HG03103 (cell line): ENCODE data around the gene CD164L2.
"Not testable (repeated sequence)": the region's sequence is repeated elsewhere in the genome, so short reads cannot be mapped to it uniquely, and the experiment has no call there.

Source experiments
- ATAC-seq: cut with Tn5 transposase; IDR thresholded peaks from one replicate; pipeline ENCODE4 v1.9.1; 2021; ENCODE audit warnings: low read depth; ENCODE audit not compliant: unreplicated experiment

CD164L2 gene

GRCh38 chr1:27391511-27392095, 8.5 kb upstream of the CD164L2 start:
- ATAC-seq = no peak

- no peak for ATAC-seq
Measured at GRCh38 chr1:27388337-27389005, 5.3 kb upstream of the CD164L2 start.

DNA sequence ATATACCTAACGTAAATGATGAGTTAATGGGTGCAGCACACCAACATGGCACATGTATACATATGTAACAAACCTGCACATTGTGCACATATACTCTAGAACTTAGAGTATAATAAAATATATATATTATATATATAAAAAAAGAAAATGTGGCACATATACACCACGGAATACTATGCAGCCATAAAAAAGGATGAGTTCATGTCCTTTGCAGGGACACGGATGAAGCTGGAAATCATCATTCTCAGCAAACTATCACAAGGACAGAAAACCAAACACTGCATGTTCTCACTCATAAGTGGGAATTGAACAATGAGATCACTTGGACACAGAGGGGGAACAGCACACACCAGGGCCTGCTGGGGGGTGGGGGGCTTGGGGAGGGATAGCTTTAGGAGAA, 1.7 kb upstream of the CD164L2 start:
- ATAC-seq = not testable (repeated sequence)

GRCh38 chr1:27383661-27384060, 528 bp upstream of the CD164L2 start:
- no peak for ATAC-seq

GRCh38 chr1:27381969-27382762, 967 bp downstream of the CD164L2 start:
- no peak for ATAC-seq

GRCh38 chr1:27380766-27381733, 2.1 kb downstream of the CD164L2 start:
- no peak for ATAC-seq

DNA sequence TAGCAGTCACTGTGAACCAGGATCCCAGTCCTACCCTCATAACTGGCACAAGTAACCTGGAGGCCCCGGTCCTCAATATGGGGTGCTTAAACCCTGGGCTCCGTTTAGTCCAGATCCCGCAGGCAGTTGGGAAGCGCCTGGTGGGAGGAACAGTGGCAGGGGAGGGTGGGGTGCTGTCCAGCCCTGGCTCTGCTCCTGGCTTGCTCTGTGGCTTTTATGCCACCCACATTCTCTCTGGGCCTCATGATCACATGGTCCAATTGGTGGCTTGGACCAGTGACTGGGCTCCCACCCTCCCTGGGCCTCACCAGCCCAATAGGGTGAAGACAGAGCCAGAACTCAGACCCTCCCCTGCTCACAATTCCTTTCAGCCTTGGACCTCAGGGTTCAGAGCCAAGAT, 2.9 kb downstream of the CD164L2 start:
- no peak for ATAC-seq

DNA sequence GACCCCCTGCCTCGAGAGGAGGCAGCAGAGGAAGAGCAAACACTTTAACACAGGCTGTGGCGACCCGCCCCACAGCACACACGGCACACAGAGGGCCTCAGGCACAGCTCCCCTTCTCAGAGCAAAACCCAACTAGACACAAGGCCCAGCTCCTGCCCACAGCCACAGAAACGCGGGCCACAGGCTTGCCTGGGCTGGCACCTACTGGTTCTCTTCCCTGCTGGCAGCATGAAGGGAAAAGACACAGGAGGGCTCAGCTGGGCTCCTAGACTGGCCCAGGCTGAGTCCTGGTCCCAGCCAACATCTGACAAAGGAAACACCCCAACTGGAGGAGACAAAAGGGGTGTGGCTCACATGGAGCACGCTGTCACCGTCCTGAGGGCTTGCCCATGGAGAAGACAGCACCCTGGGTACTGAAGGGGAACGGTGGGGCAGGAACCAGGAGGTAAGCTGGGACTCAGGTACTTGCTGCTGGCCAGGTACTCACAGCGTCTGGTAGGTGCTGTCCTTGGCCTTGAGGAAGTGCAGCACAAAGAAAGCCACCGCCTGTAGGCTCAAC, 3.5 kb downstream of the CD164L2 start:
- no peak for ATAC-seq

DNA sequence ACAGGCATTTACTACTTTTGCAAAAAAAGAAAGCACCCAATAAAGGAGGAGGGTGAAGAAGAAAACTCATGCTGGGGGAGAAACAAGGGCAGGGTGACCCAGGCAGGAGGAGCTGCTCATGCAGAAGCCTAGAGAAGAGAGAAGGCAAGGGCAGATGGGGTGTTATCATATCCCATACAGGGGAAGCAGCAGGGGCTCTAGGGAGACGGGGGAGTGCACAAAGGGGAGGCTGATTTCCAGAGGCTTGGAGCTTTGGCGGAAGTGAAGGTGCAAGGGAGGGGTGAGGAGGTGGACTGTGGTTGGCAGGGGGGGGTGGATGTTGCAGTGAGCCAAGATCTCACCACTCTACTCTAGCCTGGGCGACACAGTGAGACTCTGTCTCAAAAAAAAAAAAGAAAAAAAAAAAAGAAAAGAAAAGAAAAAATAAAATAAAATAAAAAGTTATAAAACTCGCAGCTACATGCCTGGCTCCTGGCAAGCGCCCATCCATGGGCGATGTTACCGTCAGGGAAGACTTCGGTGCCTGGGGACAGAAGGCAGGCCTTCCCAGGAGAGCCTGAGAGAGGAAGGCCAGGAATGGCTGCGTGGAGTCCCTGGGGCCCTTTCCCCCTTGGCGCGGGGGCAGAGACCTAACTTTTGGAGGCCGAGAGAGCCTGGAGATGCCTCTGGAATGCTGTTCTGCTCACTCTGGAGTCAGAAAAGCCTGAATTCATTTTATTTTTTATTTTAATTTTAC, 5.2 kb downstream of the CD164L2 start:
- ATAC-seq = no peak

GRCh38 chr1:27374362-27375086, 8.6 kb downstream of the CD164L2 start, which contains the start of gene FCN3:
TSS of gene FCN3 (minus strand) at chr1:27374824. CDS start at chr1:27374818, 6 bp downstream.
- ATAC-seq = no peak

- no peak for ATAC-seq
Measured at GRCh38 chr1:27372808-27373690, 10.1 kb downstream of the CD164L2 start.

DNA sequence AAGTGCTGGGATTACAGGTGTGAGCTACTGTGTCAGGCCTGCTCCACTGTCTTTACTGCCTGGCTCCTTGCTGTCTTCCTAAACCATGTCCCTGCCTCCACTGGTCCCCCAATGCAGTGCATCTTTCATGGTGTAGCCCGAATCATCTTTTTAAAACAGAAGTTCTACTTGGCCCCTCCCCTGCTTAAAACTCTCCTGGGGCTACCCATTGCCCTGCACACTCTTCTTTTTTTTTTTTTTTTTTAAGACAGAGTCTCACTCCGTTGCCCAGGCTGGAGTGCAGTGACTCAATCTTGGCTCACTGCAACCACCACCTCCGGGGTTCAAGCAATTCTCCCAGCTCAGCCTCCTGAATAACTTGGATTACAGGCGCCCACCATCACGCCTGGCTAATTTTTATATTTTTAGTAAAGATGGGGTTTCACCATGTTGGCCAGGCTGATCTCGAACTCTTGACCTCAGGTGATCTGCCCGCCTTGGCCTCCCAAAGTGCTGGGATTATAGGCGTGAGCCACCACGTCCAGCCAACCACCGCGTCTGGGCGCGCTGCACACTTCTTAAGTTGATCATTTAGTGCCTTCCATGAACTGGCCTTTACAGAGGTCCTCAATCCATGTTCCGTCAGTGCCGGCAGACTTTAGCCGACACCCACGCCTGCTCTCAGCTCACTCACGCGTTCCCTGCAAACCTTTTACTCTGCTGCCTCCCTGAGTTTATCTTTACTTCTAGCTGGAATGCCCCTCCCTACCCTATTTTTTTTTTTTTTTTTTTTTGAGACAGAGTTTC, 10.9 kb downstream of the CD164L2 start:
- ATAC-seq = no peak

- no peak for ATAC-seq
Measured at GRCh38 chr1:27368869-27369582, 14.1 kb downstream of the CD164L2 start.

GRCh38 chr1:27367160-27367650, 15.9 kb downstream of the CD164L2 start:
- ATAC-seq = no peak

- no peak for ATAC-seq
Measured at GRCh38 chr1:27366411-27367159, 16.5 kb downstream of the CD164L2 start, which contains the start of gene MAP3K6. TSS of gene MAP3K6 (minus strand) at chr1:27366961. CDS start at chr1:27366597, 364 bp downstream.

DNA sequence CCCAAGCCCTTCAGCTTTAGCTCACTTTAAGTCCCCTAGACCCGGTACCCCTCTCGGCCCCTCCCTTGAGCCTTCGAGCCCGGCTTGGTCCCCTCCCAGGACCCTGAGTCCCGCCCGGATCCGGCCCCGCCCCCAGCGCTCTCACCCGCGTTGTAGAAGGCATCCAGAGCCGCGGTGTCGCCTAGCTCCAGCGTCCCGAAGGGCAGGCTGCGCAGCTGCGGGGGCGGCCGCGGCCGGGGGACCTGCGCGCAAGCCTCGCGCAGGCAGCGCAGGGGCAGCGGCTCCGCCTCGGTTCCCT, 17.1 kb downstream of the CD164L2 start:
- no peak for ATAC-seq
